Smooth muscle cell (in vitro differentiated cells): ENCODE results near the gene MAN1B1. TPM values are rescaled to one million over a fixed set of nuclear protein-coding genes. Genes with fewer than 3 reads are reported as not detected.

Experiments
- DNase-seq: peaks from one replicate; lab custom pipeline; 2025; ENCODE audit not compliant: unreplicated experiment; lab: John Stamatoyannopoulos, UW
- H2AFZ ChIP-seq: fragments of 200-600 bp; sonication (generic); 2 replicates; pipeline ENCODE4 v1.6.0; 2016; ENCODE audit warnings: antibody characterized with exemption, low read depth, mild to moderate bottlenecking
- H3F3A ChIP-seq: fragments of 200-600 bp; sonication (generic); 2 replicates; pipeline ENCODE4 v1.6.0; 2017; ENCODE audit warnings: antibody characterized with exemption, low read depth
- H3K27ac ChIP-seq: fragments of 200-600 bp; sonication (generic); 2 replicates; pipeline ENCODE4 v1.5.1; 2016; ENCODE audit warnings: low read depth, mild to moderate bottlenecking
- H3K27me3 ChIP-seq: fragments of 200-600 bp; sonication (generic); 2 replicates; pipeline ENCODE4 v1.6.1; 2016; ENCODE audit warnings: low read depth, mild to moderate bottlenecking
- H3K36me3 ChIP-seq: fragments of 200-600 bp; sonication (generic); 2 replicates; pipeline ENCODE4 v1.5.1; 2016; ENCODE audit warnings: low read depth
- H3K4me1 ChIP-seq: fragments of 200-600 bp; sonication (generic); 2 replicates; pipeline ENCODE4 v1.5.1; 2016; ENCODE audit warnings: low read depth
- H3K4me2 ChIP-seq: fragments of 200-600 bp; sonication (generic); 2 replicates; pipeline ENCODE4 v1.6.0; 2016; ENCODE audit warnings: mild to moderate bottlenecking
- H3K4me3 ChIP-seq: fragments of 200-600 bp; sonication (generic); 2 replicates; pipeline ENCODE4 v1.5.1; 2016; ENCODE audit warnings: mild to moderate bottlenecking
- H3K79me2 ChIP-seq: fragments of 200-600 bp; sonication (generic); 2 replicates; pipeline ENCODE4 v1.6.0; 2016; ENCODE audit warnings: low read depth, mild to moderate bottlenecking
- H3K9ac ChIP-seq: fragments of 200-600 bp; sonication (generic); 2 replicates; pipeline ENCODE4 v1.6.0; 2016; ENCODE audit warnings: low read depth
- H3K9me3 ChIP-seq: fragments of 200-600 bp; sonication (generic); replicated peaks from 2 replicates; pipeline ENCODE4 v1.5.1; 2016; ENCODE audit warnings: low read depth
- H4K20me1 ChIP-seq: fragments of 200-600 bp; sonication (generic); 2 replicates; pipeline ENCODE4 v1.6.0; 2016; ENCODE audit warnings: low read depth
- CTCF ChIP-seq: fragments of 200-600 bp; sonication (generic); IDR thresholded peaks from 2 replicates; pipeline ENCODE4 v1.5.1; 2017; ENCODE audit warnings: borderline replicate concordance, mild to moderate bottlenecking, antibody characterized with exemption; ENCODE audit not compliant: insufficient read depth, poor library complexity, severe bottlenecking
- WGBS: methylation state at CpG from one replicate; pipeline ENCODE4 v1.1.7; 2016; ENCODE audit warnings: low lambda C conversion rate; 5-methylcytosine and 5-hydroxymethylcytosine counted together
- polyA plus RNA-seq: library from polyadenylated mRNA; unstranded; fragments of >200 nt; fragmentation: Nextera tagmentation; extraction: Ambion mirVana; gene quantifications from 2 replicates; pipeline ENCODE4 v1.2.1, GENCODE V29; 2016
- total RNA-seq: library from RNA; depleted of rRNA; stranded (reverse); fragments of >200 nt; gene quantifications from 2 replicates; pipeline ENCODE4 v1.2.3, GENCODE V29; 2014

The MAN1B1 gene
- total and polyA plus RNA-seq, 2 experiments from 2014 or later, result 62.9 to 97.1 TPM

GRCh38 chr9:137075275-137075775 lies 11.5 kb upstream of the MAN1B1 start:
- no peaks in the 10 kb centered on the region for H3K9me3 ChIP-seq
- no peaks in the 10 kb centered on the region for H3K27me3 ChIP-seq
- peaks cover 24% of the 10 kb centered on the region for H4K20me1 ChIP-seq
- H3K4me2 ChIP-seq, result no peak overlapping the region
- no peak for TF ChIP-seq CTCF
- H3F3A ChIP-seq, result peaks cover 3% of the 10 kb centered on the region
- H3K4me3 ChIP-seq, result no peak overlapping the region
- 80% methylated on average over 12 of the region's 12 CpGs for WGBS
- no peak for DNase-seq
- no peak overlapping the region for H2AFZ ChIP-seq
- H3K36me3 ChIP-seq, result no peaks in the 10 kb centered on the region
- H3K79me2 ChIP-seq, result no peaks in the 10 kb centered on the region
- H3K4me1 ChIP-seq, result peaks cover 16% of the 10 kb centered on the region
- no peak overlapping the region for H3K27ac ChIP-seq
- H3K9ac ChIP-seq, result no peak overlapping the region

GRCh38 chr9:137076636-137077009 lies 10.2 kb upstream of the MAN1B1 start:
- Histone ChIP-seq H3K79me2 (no peaks in the 10 kb centered on the region), H3K4me1 (peaks cover 8% of the 10 kb centered on the region), H3K4me2 (peak overlapping the region; percentile 99), H3K9me3 (no peaks in the 10 kb centered on the region), H3K27ac (no peak overlapping the region), H3K9ac (no peak overlapping the region), H3K4me3 (peak overlapping the region; percentile 71), H2AFZ (peak overlapping the region; percentile 69), H3F3A (peaks cover 3% of the 10 kb centered on the region), H4K20me1 (peaks cover 30% of the 10 kb centered on the region), H3K27me3 (no peaks in the 10 kb centered on the region), H3K36me3 (no peaks in the 10 kb centered on the region)
- no peak for TF ChIP-seq CTCF
- no peak for DNase-seq
- WGBS, result 66% methylated on average over 15 of the region's 15 CpGs

- peak; percentile 30 for DNase-seq
- Histone ChIP-seq H3F3A (peaks cover 7% of the 10 kb centered on the region), H2AFZ (peak within 1 kb of the TSS; percentile 69), H3K9ac (no peak within 1 kb of the TSS), H3K4me2 (peak within 1 kb of the TSS; percentile 99), H3K9me3 (no peaks in the 10 kb centered on the region), H3K27ac (no peak within 1 kb of the TSS), H3K4me1 (peaks cover 8% of the 10 kb centered on the region), H3K4me3 (peak within 1 kb of the TSS; percentile 71), H3K27me3 (no peaks in the 10 kb centered on the region), H3K79me2 (no peaks in the 10 kb centered on the region), H4K20me1 (peaks cover 30% of the 10 kb centered on the region), H3K36me3 (no peaks in the 10 kb centered on the region)
- TF ChIP-seq CTCF, result no peak
- WGBS, result 7% methylated on average over 35 of the region's 87 CpGs
These were observed 9.6 kb upstream of the MAN1B1 start, which contains the start of gene UAP1L1 for GRCh38 chr9:137077010-137077747. TSS of gene UAP1L1 (plus strand) at chr9:137077517. CDS start at chr9:137077533, 16 bp downstream.
